Karpas-422 (cell line): ENCODE data around the gene NLRP14. TPM values are rescaled to one million over a fixed set of nuclear protein-coding genes. Genes with fewer than 3 reads are reported as not detected.

Source experiments
- DNase-seq: peaks from one replicate; pipeline ENCODE4 v3.0.0-alpha.2; 2015
- H2AFZ ChIP-seq: fragments of 200-600 bp; sonication (generic); 2 replicates; pipeline ENCODE4 v1.6.1; 2014; ENCODE audit warnings: antibody characterized with exemption, low read length, mixed read lengths
- H3K27ac ChIP-seq: fragments of 200-600 bp; sonication (generic); 2 replicates; pipeline ENCODE4 v1.5.1; 2014; ENCODE audit warnings: mild to moderate bottlenecking, low read length, moderate library complexity
- H3K27me3 ChIP-seq: fragments of 200-600 bp; sonication (generic); 2 replicates; pipeline ENCODE4 v1.6.1; 2014; ENCODE audit warnings: low read length, mixed read lengths
- H3K36me3 ChIP-seq: fragments of 200-600 bp; sonication (generic); 2 replicates; pipeline ENCODE4 v1.6.1; 2014; ENCODE audit warnings: low read length, mixed read lengths; ENCODE audit not compliant: insufficient read depth
- H3K4me1 ChIP-seq: fragments of 200-600 bp; sonication (generic); 2 replicates; pipeline ENCODE4 v1.6.1; 2014; ENCODE audit warnings: mild to moderate bottlenecking, low read length, mixed read lengths
- H3K4me2 ChIP-seq: fragments of 200-600 bp; sonication (generic); 2 replicates; pipeline ENCODE4 v1.6.1; 2014; ENCODE audit warnings: low read length, low read depth, mild to moderate bottlenecking; ENCODE audit not compliant: poor library complexity, severe bottlenecking
- H3K4me3 ChIP-seq: fragments of 200-600 bp; sonication (generic); 2 replicates; pipeline ENCODE4 v1.5.1; 2014; ENCODE audit warnings: mild to moderate bottlenecking, antibody characterized with exemption, low read length, mixed read lengths
- H3K79me2 ChIP-seq: fragments of 200-600 bp; sonication (generic); 2 replicates; pipeline ENCODE4 v1.6.1; 2014; ENCODE audit warnings: mild to moderate bottlenecking, low read length, mixed read lengths
- H3K9ac ChIP-seq: fragments of 200-600 bp; sonication (generic); 2 replicates; pipeline ENCODE4 v1.6.0; 2014; ENCODE audit warnings: low read length
- H3K9me2 ChIP-seq: fragments of 200-600 bp; sonication (generic), shearing (Covaris generic); replicated peaks from 2 replicates; pipeline ENCODE4 v1.6.0; 2014; ENCODE audit warnings: mild to moderate bottlenecking, low read length, moderate library complexity; ENCODE audit not compliant: insufficient read depth
- H3K9me3 ChIP-seq: fragments of 300-700, 200-600 bp; sonication (generic); 2 replicates; pipeline ENCODE4 v1.6.1; 2014; ENCODE audit warnings: low read length, mixed read lengths
- H4K20me1 ChIP-seq: fragments of 200-600 bp; sonication (generic); 2 replicates; pipeline ENCODE4 v1.6.1; 2014; ENCODE audit warnings: mild to moderate bottlenecking, antibody characterized with exemption, low read length, low read depth; ENCODE audit not compliant: insufficient read depth
- total RNA-seq: library from RNA; depleted of rRNA; stranded (reverse); fragments of >200 nt; shearing (Covaris generic); gene quantifications from 2 replicates; pipeline ENCODE4 v1.2.3, GENCODE V29; 2014; ENCODE audit warnings: low replicate concordance

Gene NLRP14
- total RNA-seq, 1 experiment from 2014 or later: 0.19 TPM

DNA sequence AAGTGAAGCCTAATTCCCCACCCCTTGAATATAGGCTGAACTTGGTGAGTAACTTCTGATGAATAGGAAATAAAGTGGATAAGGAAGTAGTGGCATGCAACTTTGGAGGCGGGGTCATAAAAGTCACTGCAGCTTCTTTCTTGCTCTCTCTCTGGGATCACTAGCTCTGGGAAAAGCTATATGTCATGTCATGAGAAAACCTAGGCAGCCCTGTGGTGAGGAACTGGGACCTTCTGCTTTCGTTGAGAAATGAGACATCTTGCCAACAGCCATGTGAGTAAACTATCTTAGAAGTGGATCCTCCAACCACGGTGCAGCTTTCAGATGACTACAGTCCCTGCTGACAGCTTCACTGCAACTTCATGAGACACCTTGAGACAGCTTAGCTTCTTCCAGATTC, 15.8 kb upstream of the NLRP14 start:
- Histone ChIP-seq H3K9ac (no peak overlapping the region), H3K4me1 (no peaks in the 10 kb centered on the region), H3K9me3 (no peaks in the 10 kb centered on the region), H4K20me1 (no peaks in the 10 kb centered on the region), H3K4me3 (no peak overlapping the region), H2AFZ (no peak overlapping the region), H3K36me3 (no peaks in the 10 kb centered on the region), H3K9me2 (no peaks in the 10 kb centered on the region; the same call in 1 of the 2 replicates), H3K4me2 (no peak overlapping the region), H3K27ac (no peak overlapping the region), H3K79me2 (no peaks in the 10 kb centered on the region), H3K27me3 (no peaks in the 10 kb centered on the region)
- DNase-seq: no peak

DNA sequence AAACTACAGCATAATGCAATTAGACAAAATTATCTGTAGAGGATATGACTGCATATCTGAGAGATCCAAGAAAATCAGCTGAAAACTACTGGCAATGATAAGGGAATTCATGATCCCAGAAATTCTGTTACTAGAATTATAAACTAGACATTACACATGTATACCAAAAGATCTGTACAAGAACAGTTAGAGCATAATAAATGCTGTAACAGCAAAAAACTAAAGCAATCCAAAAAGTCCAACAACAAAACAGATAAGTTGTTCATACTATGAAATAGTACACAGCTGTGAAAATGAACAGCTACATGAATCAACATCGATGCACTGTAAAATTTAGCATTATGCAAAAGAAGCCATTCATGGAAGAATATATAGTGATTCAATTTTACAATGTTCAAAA, 6.2 kb upstream of the NLRP14 start:
- Histone ChIP-seq H3K9ac (no peak overlapping the region), H3K9me2 (0 out of 2 replicates have a peak, but pooled peaks cover 3% of the 10 kb centered on the region), H2AFZ (no peak overlapping the region), H3K27me3 (no peaks in the 10 kb centered on the region), H3K4me3 (no peak overlapping the region), H3K4me1 (no peaks in the 10 kb centered on the region), H3K79me2 (no peaks in the 10 kb centered on the region), H3K27ac (no peak overlapping the region), H3K36me3 (no peaks in the 10 kb centered on the region), H4K20me1 (no peaks in the 10 kb centered on the region), H3K9me3 (no peaks in the 10 kb centered on the region), H3K4me2 (no peak overlapping the region)
- DNase-seq: no peak

DNA sequence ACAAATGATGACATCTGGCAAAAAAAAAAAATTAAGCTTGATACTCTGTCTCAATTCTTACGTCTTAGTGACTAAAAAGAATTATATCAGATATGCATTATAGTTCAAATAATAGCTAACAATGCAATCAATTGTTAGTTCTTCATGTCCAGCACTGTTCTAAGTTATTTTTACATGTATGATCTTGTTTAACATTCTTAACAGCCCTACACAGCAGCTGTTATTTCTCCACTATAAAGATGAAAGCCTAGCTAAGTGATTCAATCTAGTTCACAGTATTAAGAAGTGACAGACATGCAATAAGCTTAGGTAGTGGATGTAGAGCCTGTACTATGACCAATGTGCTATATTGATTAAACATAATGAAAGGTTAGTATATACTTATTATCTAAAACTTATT, 4.3 kb upstream of the NLRP14 start:
- H3K36me3 ChIP-seq: no peaks in the 10 kb centered on the region
- H3K27me3 ChIP-seq: no peaks in the 10 kb centered on the region
- no peaks in the 10 kb centered on the region for H3K9me3 ChIP-seq
- H3K27ac ChIP-seq: no peak overlapping the region
- DNase-seq: no peak
- H3K9ac ChIP-seq: no peak overlapping the region
- H3K4me2 ChIP-seq: no peak overlapping the region
- H3K4me3 ChIP-seq: no peak overlapping the region
- H3K9me2 ChIP-seq: no peaks in the 10 kb centered on the region
- no peaks in the 10 kb centered on the region for H3K4me1 ChIP-seq
- H2AFZ ChIP-seq: no peak overlapping the region
- H4K20me1 ChIP-seq: no peaks in the 10 kb centered on the region
- no peaks in the 10 kb centered on the region for H3K79me2 ChIP-seq

DNA sequence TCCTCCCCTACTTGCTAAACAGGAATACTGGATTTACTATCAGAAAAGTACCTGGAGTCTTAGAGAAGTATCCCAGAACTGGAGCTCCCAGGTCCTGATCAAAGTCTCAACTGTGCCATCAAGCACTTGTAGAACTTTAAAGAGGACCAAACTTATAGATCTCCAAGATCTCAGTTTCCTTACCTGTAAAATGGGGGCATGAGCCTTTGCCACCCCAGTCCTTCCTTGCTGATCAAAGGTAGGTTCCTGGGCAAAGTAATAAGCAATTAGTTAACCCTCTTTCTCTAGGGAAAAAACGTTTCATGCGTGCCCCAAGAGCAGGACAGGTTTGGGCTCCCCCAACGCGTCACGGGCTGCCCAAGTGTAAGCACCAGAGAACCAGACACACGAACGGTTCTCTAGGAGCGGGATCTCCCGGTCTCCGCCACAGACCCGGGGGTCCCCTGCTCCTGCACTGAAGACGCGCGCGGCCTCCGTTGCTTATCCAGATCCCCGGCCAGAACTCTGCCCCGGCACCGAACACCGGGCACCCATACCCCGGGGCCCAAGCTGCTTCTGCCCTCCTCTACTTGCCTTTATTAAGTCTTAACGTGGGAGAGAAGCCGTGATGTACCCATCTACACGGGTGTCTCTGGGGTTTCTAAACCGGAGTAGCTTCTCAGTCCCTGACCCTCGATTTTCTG, 638 bp upstream of the NLRP14 start:
- H2AFZ ChIP-seq: no peak overlapping the region
- no peak overlapping the region for H3K4me2 ChIP-seq
- no peak overlapping the region for H3K27ac ChIP-seq
- H3K9me3 ChIP-seq: no peaks in the 10 kb centered on the region
- H3K27me3 ChIP-seq: no peaks in the 10 kb centered on the region
- no peaks in the 10 kb centered on the region for H3K4me1 ChIP-seq
- H3K36me3 ChIP-seq: no peaks in the 10 kb centered on the region
- no peaks in the 10 kb centered on the region for H4K20me1 ChIP-seq
- H3K9ac ChIP-seq: no peak overlapping the region
- no peaks in the 10 kb centered on the region for H3K9me2 ChIP-seq
- H3K79me2 ChIP-seq: no peaks in the 10 kb centered on the region
- no peak for DNase-seq
- H3K4me3 ChIP-seq: no peak overlapping the region

DNA sequence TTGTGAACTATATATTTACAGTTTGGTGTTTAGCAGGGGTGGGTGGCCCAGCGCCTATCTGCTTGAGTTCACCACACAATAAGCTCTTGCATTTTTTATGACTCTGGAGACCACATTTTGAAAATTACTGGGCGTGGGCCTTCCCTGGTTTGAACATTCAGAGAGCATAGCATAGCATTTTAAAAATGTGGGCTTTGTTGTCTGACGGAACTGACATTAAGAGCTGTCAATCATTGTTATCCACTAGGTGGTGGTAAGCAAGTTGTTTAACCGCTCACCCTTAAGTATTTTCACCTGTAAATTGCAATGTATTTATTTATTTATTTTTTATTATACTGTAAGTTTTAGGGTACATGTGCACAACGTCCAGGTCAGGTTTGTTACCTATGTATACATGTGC, 1.0 kb downstream of the NLRP14 start:
- Histone ChIP-seq H3K9me3 (no peaks in the 10 kb centered on the region), H3K79me2 (no peaks in the 10 kb centered on the region), H3K36me3 (no peaks in the 10 kb centered on the region), H3K9me2 (no peaks in the 10 kb centered on the region), H3K27ac (no peak overlapping the region), H2AFZ (no peak overlapping the region), H3K9ac (no peak overlapping the region), H3K4me2 (no peak overlapping the region), H4K20me1 (no peaks in the 10 kb centered on the region), H3K4me1 (no peaks in the 10 kb centered on the region), H3K27me3 (no peaks in the 10 kb centered on the region), H3K4me3 (no peak overlapping the region)
- no peak for DNase-seq

DNA sequence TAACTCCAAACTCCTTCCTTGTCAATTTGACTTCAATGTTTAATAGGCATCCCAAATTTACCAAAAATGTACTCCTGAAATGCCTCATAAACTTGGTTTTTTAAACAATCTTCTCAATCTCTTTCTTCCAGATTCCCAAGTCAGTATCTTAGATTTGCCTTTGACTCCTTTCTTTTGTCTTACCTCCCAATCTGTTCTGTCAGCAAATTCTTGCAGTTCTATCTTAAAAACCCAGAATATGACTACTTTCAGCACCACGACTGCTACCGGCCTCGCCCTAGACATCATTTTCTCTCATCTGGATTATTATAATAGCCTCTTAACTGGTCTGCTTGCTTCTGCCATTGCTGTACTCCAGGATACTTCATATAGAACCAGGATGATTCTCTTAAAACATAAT, 7.9 kb downstream of the NLRP14 start:
- H3K9me3 ChIP-seq: no peaks in the 10 kb centered on the region
- no peaks in the 10 kb centered on the region for H3K4me1 ChIP-seq
- H3K79me2 ChIP-seq: no peaks in the 10 kb centered on the region
- H3K36me3 ChIP-seq: no peaks in the 10 kb centered on the region
- H3K4me2 ChIP-seq: no peak overlapping the region
- H3K27me3 ChIP-seq: no peaks in the 10 kb centered on the region
- no peaks in the 10 kb centered on the region for H4K20me1 ChIP-seq
- no peak overlapping the region for H2AFZ ChIP-seq
- no peak overlapping the region for H3K9ac ChIP-seq
- no peaks in the 10 kb centered on the region for H3K9me2 ChIP-seq
- DNase-seq: no peak
- H3K4me3 ChIP-seq: no peak overlapping the region
- no peak overlapping the region for H3K27ac ChIP-seq

DNA sequence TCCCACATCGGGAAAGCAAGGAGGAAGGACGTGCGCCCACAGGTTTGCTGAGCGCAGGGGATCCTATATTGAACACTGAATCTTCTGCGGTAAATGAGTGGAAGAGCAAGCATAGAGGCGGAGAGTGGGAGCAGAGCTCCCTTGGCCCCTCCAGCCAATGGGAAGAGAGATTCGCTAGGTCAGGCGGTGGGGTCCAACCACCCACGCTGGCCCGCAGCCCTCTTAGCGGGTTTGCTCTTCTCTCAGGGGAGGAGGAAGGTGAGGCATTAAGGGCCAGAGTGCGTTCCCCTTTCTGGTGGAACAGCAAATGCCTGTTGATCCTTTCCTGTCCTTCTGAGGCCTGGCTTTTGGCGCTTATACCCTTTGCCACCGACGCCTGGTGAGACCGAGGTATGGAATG, 10.6 kb downstream of the NLRP14 start:
- Histone ChIP-seq H3K4me3 (no peak overlapping the region), H3K27ac (no peak overlapping the region), H3K27me3 (no peaks in the 10 kb centered on the region), H3K4me2 (no peak overlapping the region), H3K9me2 (no peaks in the 10 kb centered on the region), H3K36me3 (no peaks in the 10 kb centered on the region), H2AFZ (no peak overlapping the region), H3K9me3 (no peaks in the 10 kb centered on the region), H4K20me1 (no peaks in the 10 kb centered on the region), H3K4me1 (no peaks in the 10 kb centered on the region), H3K9ac (no peak overlapping the region), H3K79me2 (no peaks in the 10 kb centered on the region)
- DNase-seq: no peak

DNA sequence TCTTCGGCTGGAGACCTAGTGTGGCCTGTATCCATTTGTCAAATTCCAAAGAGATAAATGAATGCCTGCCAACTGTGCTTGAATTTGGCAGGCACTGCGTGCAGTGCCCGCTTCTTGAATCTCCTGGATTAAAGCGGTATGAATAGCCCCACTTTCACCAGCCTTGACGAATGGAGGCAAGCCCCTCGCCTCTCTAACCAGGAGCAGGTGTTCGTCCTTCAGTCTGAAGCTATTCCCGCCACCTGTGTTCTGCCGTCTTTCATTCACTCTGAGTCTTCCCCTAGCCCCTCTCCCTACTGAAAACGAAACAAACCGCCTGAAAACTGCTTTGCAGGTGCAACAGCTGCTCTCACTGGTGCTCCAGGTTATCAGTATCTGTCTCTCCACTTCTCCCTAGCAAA, 11.2 kb downstream of the NLRP14 start:
- no peak for DNase-seq

More for the DNA sequence above, 11.2 kb downstream of the NLRP14 start:
- Histone ChIP-seq H3K27ac (no peak overlapping the region), H3K9ac (no peak overlapping the region), H3K79me2 (no peaks in the 10 kb centered on the region), H3K36me3 (no peaks in the 10 kb centered on the region), H4K20me1 (no peaks in the 10 kb centered on the region), H2AFZ (no peak overlapping the region), H3K4me3 (no peak overlapping the region), H3K9me2 (no peaks in the 10 kb centered on the region), H3K4me2 (no peak overlapping the region), H3K4me1 (no peaks in the 10 kb centered on the region), H3K9me3 (no peaks in the 10 kb centered on the region), H3K27me3 (no peaks in the 10 kb centered on the region)
